ENCODE measurements around the gene CTNND2.
"Not testable (repeated sequence)": the region's sequence is repeated elsewhere in the genome, so short reads cannot be mapped to it uniquely, and the experiment has no call there.

The CTNND2 gene

GRCh38 chr5:11851416-11851815, 52.8 kb downstream of the CTNND2 start:
- no peak for TF ChIP-seq POLR2A (IDR thresholded peaks at IDR 0.05; ENCODE audit: low read depth, low read length)
- FAIRE-seq (no peak), DNase-seq (ENCODE audit: insufficient read length, low spot score) (no peak)

GRCh38 chr5:11828566-11828965, 75.7 kb downstream of the CTNND2 start:
- FAIRE-seq; DNase-seq (ENCODE audit: insufficient read length, low spot score): not testable (repeated sequence)

- TF ChIP-seq POLR2A (IDR thresholded peaks at IDR 0.05; ENCODE audit: low read depth, low read length): no peak
- DNase-seq (ENCODE audit: insufficient read length, low spot score): no peak
- no peak for FAIRE-seq
These were observed 81.6 kb downstream of the CTNND2 start for GRCh38 chr5:11822598-11822997.

GRCh38 chr5:11815916-11816315, 88.3 kb downstream of the CTNND2 start:
- TF ChIP-seq POLR2A (IDR thresholded peaks at IDR 0.05; ENCODE audit: low read depth, low read length): no peak

GRCh38 chr5:11815481-11815880, 88.8 kb downstream of the CTNND2 start:
- no peak for FAIRE-seq
- TF ChIP-seq POLR2A (IDR thresholded peaks at IDR 0.05; ENCODE audit: low read depth, low read length): no peak
- DNase-seq (ENCODE audit: insufficient read length, low spot score): no peak

More at GRCh38 chr5:11815916-11816315, 88.3 kb downstream of the CTNND2 start:
- FAIRE-seq (no peak), DNase-seq (ENCODE audit: insufficient read length, low spot score) (no peak)

- no peak for DNase-seq (ENCODE audit: insufficient read length, low spot score)
- no peak for TF ChIP-seq POLR2A (IDR thresholded peaks at IDR 0.05; ENCODE audit: low read depth, low read length)
- FAIRE-seq: no peak
These were observed 89.9 kb downstream of the CTNND2 start for GRCh38 chr5:11814373-11814772.

GRCh38 chr5:11809407-11809806, 94.8 kb downstream of the CTNND2 start:
- DNase-seq (ENCODE audit: insufficient read length, low spot score): no peak
- no peak for FAIRE-seq
- no peak for TF ChIP-seq POLR2A (IDR thresholded peaks at IDR 0.05; ENCODE audit: low read depth, low read length)

- FAIRE-seq: no peak
- DNase-seq (ENCODE audit: insufficient read length, low spot score): no peak
- no peak for TF ChIP-seq POLR2A (IDR thresholded peaks at IDR 0.05; ENCODE audit: low read depth, low read length)
These were observed 100.8 kb downstream of the CTNND2 start for GRCh38 chr5:11803436-11803835.

- FAIRE-seq: no peak
- TF ChIP-seq POLR2A (IDR thresholded peaks at IDR 0.05; ENCODE audit: low read depth, low read length): no peak
- DNase-seq (ENCODE audit: insufficient read length, low spot score): no peak
These were observed 103.2 kb downstream of the CTNND2 start for GRCh38 chr5:11801061-11801460.

- TF ChIP-seq POLR2A (IDR thresholded peaks at IDR 0.05; ENCODE audit: low read depth, low read length): no peak
- FAIRE-seq: no peak
These were observed 107.1 kb downstream of the CTNND2 start for GRCh38 chr5:11797132-11797531.

GRCh38 chr5:11793396-11793795, 110.8 kb downstream of the CTNND2 start:
- TF ChIP-seq POLR2A (IDR thresholded peaks at IDR 0.05; ENCODE audit: low read depth, low read length): no peak
- no peak for DNase-seq (ENCODE audit: insufficient read length, low spot score)
- FAIRE-seq: no peak

More at GRCh38 chr5:11797132-11797531, 107.1 kb downstream of the CTNND2 start:
- DNase-seq (ENCODE audit: insufficient read length, low spot score): no peak

GRCh38 chr5:11792621-11793020, 111.6 kb downstream of the CTNND2 start:
- no peak for TF ChIP-seq POLR2A (IDR thresholded peaks at IDR 0.05; ENCODE audit: low read depth, low read length)
- no peak for DNase-seq (ENCODE audit: insufficient read length, low spot score)
- FAIRE-seq: no peak

GRCh38 chr5:11791792-11792191, 112.5 kb downstream of the CTNND2 start:
- FAIRE-seq (no peak), DNase-seq (ENCODE audit: insufficient read length, low spot score) (no peak)
- no peak for TF ChIP-seq POLR2A (IDR thresholded peaks at IDR 0.05; ENCODE audit: low read depth, low read length)

- DNase-seq (ENCODE audit: insufficient read length, low spot score): no peak
- no peak for TF ChIP-seq POLR2A (IDR thresholded peaks at IDR 0.05; ENCODE audit: low read depth, low read length)
- no peak for FAIRE-seq
These were observed 114.0 kb downstream of the CTNND2 start for GRCh38 chr5:11790201-11790600.

- DNase-seq (ENCODE audit: insufficient read length, low spot score) (no peak), FAIRE-seq (no peak)
- TF ChIP-seq POLR2A (IDR thresholded peaks at IDR 0.05; ENCODE audit: low read depth, low read length): no peak
These were observed 118.4 kb downstream of the CTNND2 start for GRCh38 chr5:11785771-11786352.

Measured in H54 (cell line).